H1 (cell line): Measurements from ENCODE around the gene TNIP3. TPM values are rescaled to one million over a fixed set of nuclear protein-coding genes. Genes with fewer than 3 reads are reported as not detected.

ENCODE experiments used
- CHD7 ChIP-seq: fragments of 300-600 bp; sonication (generic); IDR thresholded peaks from 2 replicates; pipeline ENCODE4 v1.7.1; 2012; ENCODE audit warnings: low read length, moderate library complexity, mild to moderate bottlenecking, inconsistent platforms; ENCODE audit not compliant: insufficient replicate concordance
- CTCF ChIP-seq, 3 experiments: IDR thresholded peaks; 1 replicate in 2 of 3; 2 replicates in 1 of 3; pipeline versions ENCODE4 v1.5.1 to v1.6.1; 2011; ENCODE audit warnings: low read length in 3 of 3, mild to moderate bottlenecking in 3 of 3, inconsistent platforms in 2 of 3, low read depth in 1 of 3, moderate library complexity in 1 of 3; ENCODE audit not compliant: insufficient read depth in 1 of 3; ENCODE audit errors: control extremely low read depth in 1 of 3
- EGR1 ChIP-seq: IDR thresholded peaks from 2 replicates; pipeline ENCODE4 v1.6.1; 2011; ENCODE audit warnings: low read depth, low read length, borderline replicate concordance
- JUN ChIP-seq: IDR thresholded peaks from 2 replicates; pipeline ENCODE4 v1.6.1; 2011; ENCODE audit warnings: low read depth, mild to moderate bottlenecking, improper control_type of control experiment, low read length
- KDM5A ChIP-seq: fragments of 200-600 bp; IDR thresholded peaks from 2 replicates; pipeline ENCODE4 v1.7.1; 2012; ENCODE audit warnings: mild to moderate bottlenecking, low read length, inconsistent platforms, mixed read lengths
- MAFK ChIP-seq: IDR thresholded peaks from 2 replicates; pipeline ENCODE4 v1.6.1; 2012; ENCODE audit warnings: low read depth, mild to moderate bottlenecking, improper control_type of control experiment, low read length
- SUZ12 ChIP-seq: fragments of 200-600 bp; sonication (generic); IDR thresholded peaks from 2 replicates; pipeline ENCODE4 v1.6.1; 2012; ENCODE audit warnings: mild to moderate bottlenecking, inconsistent platforms, low read length, moderate library complexity, mixed read lengths
- polyA plus RNA-seq, 7 experiments: library from polyadenylated mRNA; depleted of rRNA in 3 of 7; stranded (reverse) in 5 of 7; unstranded in 2 of 7; fragments of >200 nt in 5 of 7; fragments of 200-250 nt in 2 of 7; gene quantifications; 1 replicate in 5 of 7; 2 replicates in 1 of 7; 4 replicates in 1 of 7; pipeline versions ENCODE4 v1.2.1 to v1.2.3, GENCODE V29; 2011 to 2013; ENCODE audit warnings: missing spikeins in 2 of 7, mixed read lengths in 2 of 7
- total RNA-seq: library from RNA; stranded (reverse); fragmentation: NEBNext Ultra II Directional; extraction: Animal tissue kit (Norgen Biotek cat#: 25700); gene quantifications from 2 replicates; pipeline ENCODE4 v1.2.1, GENCODE V29; 2021

TNIP3 gene
- total and polyA plus RNA-seq, 2 of the 8 experiments (the other 6 are each of a cell fraction or from before 2014, with no cell fraction given) = not detected

- TF ChIP-seq CHD7 (no peak), EGR1 (no peak), MAFK (no peak), SUZ12 (no peak), KDM5A (no peak), JUN (no peak), CTCF (IDR thresholded peaks at IDR 0.05; ENCODE audit: control extremely low read depth in 1 of 3, insufficient read depth in 1 of 3, low read depth in 1 of 3, low read length in 3 of 3) (no peak)
Measured at GRCh38 chr4:121088867-121089266, 75.3 kb downstream of the TNIP3 start (continued).
